Panc1 (cell line): Measurements from ENCODE around the gene IDH2. TPM values are rescaled to one million over a fixed set of nuclear protein-coding genes. Genes with fewer than 3 reads are reported as not detected.

ENCODE experiments used
- ATAC-seq: fragments of 200-7000 bp; cut with Tn5 transposase; 2 replicates; pipeline ENCODE4 v1.9.1; 2020; ENCODE audit warnings: mild to moderate bottlenecking, moderate library complexity
- BruUV-seq: library from RNA; stranded (reverse); fragments of 400-500 nt; replicated peaks from 2 replicates; lab custom pipeline; 2021; lab: Mats Ljungman, UMichigan
- CTCF ChIA-PET: fragments of 300-600 bp; sonication (Branson Sonifier 250); formaldehyde crosslinking; loops from one replicate; lab custom pipeline; 2022; ENCODE audit warnings: antibody characterized with exemption; lab: Charles Lee
- POLR2A ChIA-PET: fragments of 300-600 bp; sonication (Branson Sonifier 250); formaldehyde crosslinking; loops from one replicate; lab custom pipeline; 2022; ENCODE audit warnings: antibody characterized with exemption; lab: Charles Lee
- DNase-seq: peaks from one replicate; pipeline ENCODE4 v3.0.0-alpha.2; 2010; ENCODE audit warnings: low read depth, low spot score
- H3K27ac ChIP-seq: 2 replicates; pipeline ENCODE4 v1.5.1; 2011; ENCODE audit warnings: mild to moderate bottlenecking, low read length, inconsistent platforms
- H3K27me3 ChIP-seq: fragments of 200-500 bp; sonication (Bioruptor generic); 2 replicates; pipeline ENCODE4 v1.6.0; 2014; ENCODE audit warnings: low read length, inconsistent platforms; ENCODE audit not compliant: control insufficient read depth, insufficient read depth
- H3K36me3 ChIP-seq: fragments of 200-500 bp; sonication (Bioruptor generic); 2 replicates; pipeline ENCODE4 v1.5.1; 2014; ENCODE audit warnings: inconsistent platforms, mild to moderate bottlenecking, low read length, moderate library complexity; ENCODE audit not compliant: control insufficient read depth, insufficient read depth
- H3K4me1 ChIP-seq: 2 replicates; pipeline ENCODE4 v1.5.1; 2011; ENCODE audit warnings: inconsistent platforms, mild to moderate bottlenecking, low read length, moderate library complexity; ENCODE audit not compliant: control insufficient read depth, insufficient read depth
- H3K4me3 ChIP-seq, 2 experiments: 2 replicates each; pipeline ENCODE4 v1.5.1; 2011 to 2012; ENCODE audit warnings: low read depth in 2 of 2, low read length in 2 of 2, mild to moderate bottlenecking in 2 of 2, inconsistent platforms in 1 of 2, moderate library complexity in 1 of 2
- H3K9me3 ChIP-seq: fragments of 200-500 bp; sonication (Bioruptor generic); 2 replicates; pipeline ENCODE4 v1.5.1; 2014; ENCODE audit warnings: low read depth, mild to moderate bottlenecking, inconsistent platforms, low read length, moderate library complexity; ENCODE audit not compliant: control insufficient read depth, insufficient read depth
- POLR2AphosphoS5 ChIP-seq: IDR thresholded peaks from 2 replicates; pipeline ENCODE4 v1.6.1; 2012; ENCODE audit warnings: mild to moderate bottlenecking, low read depth, low read length, moderate library complexity
- SIN3A ChIP-seq: IDR thresholded peaks from 2 replicates; pipeline ENCODE4 v1.6.1; 2012; ENCODE audit warnings: low read depth, mild to moderate bottlenecking, low read length, moderate library complexity, borderline replicate concordance; ENCODE audit not compliant: insufficient read depth
- TCF7L2 ChIP-seq: IDR thresholded peaks from 2 replicates; pipeline ENCODE4 v1.6.1; 2011; ENCODE audit warnings: mild to moderate bottlenecking, low read depth, low read length, inconsistent platforms
- in situ Hi-C: cut with HindIII; loops from 2 replicates; pipeline ENCODE4 v1.10.0; 2016; ENCODE audit warnings: low sequenced_read_pairs, low pct_unique_long_range_greater_than_20kb
- intact Hi-C: fragments of 100-400 bp; cut with micrococcal nuclease; formaldehyde crosslinking; loops from one replicate; pipeline ENCODE4 v1.10.0; 2022; ENCODE audit not compliant: unreplicated experiment
- total RNA-seq: library from RNA; stranded (reverse); gene quantifications from one replicate; pipeline ENCODE4 v1.2.1, GENCODE V29; 2021; ENCODE audit not compliant: unreplicated experiment
- TF ChIP-seq, protein P1 (sequence below): fragments of 450-650 bp; IDR thresholded peaks from 2 replicates; pipeline ENCODE4 v1.5.1; 2017; ENCODE audit warnings: mild to moderate bottlenecking
- TF ChIP-seq, protein P2 (sequence below), 2 experiments: IDR thresholded peaks; 2 replicates each; pipeline ENCODE4 v1.6.1; 2011 to 2012; ENCODE audit warnings: low read depth in 2 of 2, control low read depth in 1 of 2, low read length in 1 of 2, mild to moderate bottlenecking in 1 of 2, moderate library complexity in 1 of 2; ENCODE audit not compliant: insufficient read depth in 1 of 2

Gene IDH2
- total RNA-seq, 1 experiment from 2014 or later: 197 TPM

DNA sequence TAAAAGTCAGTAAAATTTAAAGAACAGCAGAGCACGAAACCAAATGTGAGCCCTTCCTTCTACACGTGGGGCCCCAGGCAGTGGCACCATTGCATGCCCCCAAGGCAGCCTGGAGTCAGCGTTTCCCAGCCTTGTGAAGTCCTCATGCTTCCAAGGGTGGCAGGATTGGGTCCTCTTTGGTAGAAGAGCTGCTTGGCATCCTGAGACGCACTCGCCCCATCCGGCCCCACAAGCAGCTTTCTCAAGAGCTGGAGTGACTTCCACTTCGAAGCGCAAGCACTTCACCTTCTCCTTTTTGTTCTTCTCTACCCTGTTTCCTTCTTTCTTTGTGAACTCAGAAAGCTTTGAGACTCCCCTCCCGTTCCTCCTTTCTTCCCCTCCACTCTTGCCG, 66.4 kb downstream of the IDH2 start:
- Histone ChIP-seq H3K27me3 (no peaks in the 10 kb centered on the region), H3K4me1 (peaks cover 24% of the 10 kb centered on the region), H3K36me3 (no peaks in the 10 kb centered on the region), H3K9me3 (no peaks in the 10 kb centered on the region), H3K27ac (no peak overlapping the region), H3K4me3 (no peak overlapping the region)
- no peak for ATAC-seq
- CTCF ChIA-PET: no interaction called here
- no peak for DNase-seq
- in situ Hi-C loops: no loop called here
- TF ChIP-seq SIN3A: no peak
- TF ChIP-seq, protein P1, sequence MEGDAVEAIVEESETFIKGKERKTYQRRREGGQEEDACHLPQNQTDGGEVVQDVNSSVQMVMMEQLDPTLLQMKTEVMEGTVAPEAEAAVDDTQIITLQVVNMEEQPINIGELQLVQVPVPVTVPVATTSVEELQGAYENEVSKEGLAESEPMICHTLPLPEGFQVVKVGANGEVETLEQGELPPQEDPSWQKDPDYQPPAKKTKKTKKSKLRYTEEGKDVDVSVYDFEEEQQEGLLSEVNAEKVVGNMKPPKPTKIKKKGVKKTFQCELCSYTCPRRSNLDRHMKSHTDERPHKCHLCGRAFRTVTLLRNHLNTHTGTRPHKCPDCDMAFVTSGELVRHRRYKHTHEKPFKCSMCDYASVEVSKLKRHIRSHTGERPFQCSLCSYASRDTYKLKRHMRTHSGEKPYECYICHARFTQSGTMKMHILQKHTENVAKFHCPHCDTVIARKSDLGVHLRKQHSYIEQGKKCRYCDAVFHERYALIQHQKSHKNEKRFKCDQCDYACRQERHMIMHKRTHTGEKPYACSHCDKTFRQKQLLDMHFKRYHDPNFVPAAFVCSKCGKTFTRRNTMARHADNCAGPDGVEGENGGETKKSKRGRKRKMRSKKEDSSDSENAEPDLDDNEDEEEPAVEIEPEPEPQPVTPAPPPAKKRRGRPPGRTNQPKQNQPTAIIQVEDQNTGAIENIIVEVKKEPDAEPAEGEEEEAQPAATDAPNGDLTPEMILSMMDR: no peak
- TF ChIP-seq TCF7L2: no peak
- TF ChIP-seq, protein P2, sequence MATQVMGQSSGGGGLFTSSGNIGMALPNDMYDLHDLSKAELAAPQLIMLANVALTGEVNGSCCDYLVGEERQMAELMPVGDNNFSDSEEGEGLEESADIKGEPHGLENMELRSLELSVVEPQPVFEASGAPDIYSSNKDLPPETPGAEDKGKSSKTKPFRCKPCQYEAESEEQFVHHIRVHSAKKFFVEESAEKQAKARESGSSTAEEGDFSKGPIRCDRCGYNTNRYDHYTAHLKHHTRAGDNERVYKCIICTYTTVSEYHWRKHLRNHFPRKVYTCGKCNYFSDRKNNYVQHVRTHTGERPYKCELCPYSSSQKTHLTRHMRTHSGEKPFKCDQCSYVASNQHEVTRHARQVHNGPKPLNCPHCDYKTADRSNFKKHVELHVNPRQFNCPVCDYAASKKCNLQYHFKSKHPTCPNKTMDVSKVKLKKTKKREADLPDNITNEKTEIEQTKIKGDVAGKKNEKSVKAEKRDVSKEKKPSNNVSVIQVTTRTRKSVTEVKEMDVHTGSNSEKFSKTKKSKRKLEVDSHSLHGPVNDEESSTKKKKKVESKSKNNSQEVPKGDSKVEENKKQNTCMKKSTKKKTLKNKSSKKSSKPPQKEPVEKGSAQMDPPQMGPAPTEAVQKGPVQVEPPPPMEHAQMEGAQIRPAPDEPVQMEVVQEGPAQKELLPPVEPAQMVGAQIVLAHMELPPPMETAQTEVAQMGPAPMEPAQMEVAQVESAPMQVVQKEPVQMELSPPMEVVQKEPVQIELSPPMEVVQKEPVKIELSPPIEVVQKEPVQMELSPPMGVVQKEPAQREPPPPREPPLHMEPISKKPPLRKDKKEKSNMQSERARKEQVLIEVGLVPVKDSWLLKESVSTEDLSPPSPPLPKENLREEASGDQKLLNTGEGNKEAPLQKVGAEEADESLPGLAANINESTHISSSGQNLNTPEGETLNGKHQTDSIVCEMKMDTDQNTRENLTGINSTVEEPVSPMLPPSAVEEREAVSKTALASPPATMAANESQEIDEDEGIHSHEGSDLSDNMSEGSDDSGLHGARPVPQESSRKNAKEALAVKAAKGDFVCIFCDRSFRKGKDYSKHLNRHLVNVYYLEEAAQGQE (IDR thresholded peaks at IDR 0.05; ENCODE audit: insufficient read depth in 1 of 2, low read depth in 2 of 2, low read length in 1 of 2): no peak
- TF ChIP-seq POLR2AphosphoS5: no peak
- intact Hi-C loops: no loop called here
- no TSS peak for BruUV-seq
- POLR2A ChIA-PET: interaction anchor here (0.6 to 0.8 kb wide), 2 partner anchors 9 to 178 kb away, joined by 6 to 8 read pairs; no protein-coding TSS in a partner anchor

DNA sequence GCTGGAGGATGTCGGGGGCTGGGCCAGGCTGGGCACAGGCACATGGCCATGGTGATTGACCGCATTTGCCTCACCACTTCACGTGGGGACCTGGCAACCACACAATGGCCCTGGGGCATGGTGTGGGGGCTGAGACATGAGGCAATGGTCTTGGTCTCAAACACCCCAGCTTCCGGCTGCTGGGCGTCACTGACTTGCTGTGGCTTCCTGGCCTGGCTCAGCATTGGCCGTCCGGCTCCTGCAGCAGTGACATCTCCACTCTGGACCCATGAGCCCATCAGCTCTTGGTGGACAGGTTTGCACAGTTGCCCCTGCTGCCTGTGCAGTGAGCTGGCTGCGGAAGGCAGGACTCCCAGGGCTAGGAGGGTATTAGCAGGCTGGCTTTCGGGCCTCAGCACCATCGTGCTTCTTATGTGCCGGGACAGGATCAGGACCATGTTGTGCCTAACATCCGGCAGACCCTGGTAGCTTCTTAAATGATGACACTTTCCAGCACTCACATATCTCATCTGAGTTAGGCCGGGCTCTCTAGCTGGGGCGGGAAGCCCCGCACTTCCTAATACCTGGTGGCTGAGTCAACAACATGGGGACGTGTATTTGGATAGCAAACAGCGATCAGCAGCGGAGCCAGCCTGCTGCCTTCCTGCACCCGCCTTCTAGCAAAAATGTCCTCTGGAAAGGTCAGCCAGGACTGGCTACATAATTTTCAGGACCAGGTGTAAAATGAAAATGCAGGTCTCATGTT, 67.0 kb downstream of the IDH2 start:
- ChIA-PET POLR2A (interaction anchor here (0.6 to 0.8 kb wide), 2 partner anchors 9 to 179 kb away, joined by 6 to 8 read pairs; no protein-coding TSS in a partner anchor), CTCF (no interaction called here)
- BruUV-seq: no TSS peak
- ATAC-seq (peak; percentile 59; the same call in 1 of the 2 replicates), DNase-seq (no peak)
- no peak overlapping the region for H3K4me3 ChIP-seq
- in situ Hi-C loops: no loop called here
- H3K27ac ChIP-seq: peak overlapping the region; percentile 51
- peaks cover 24% of the 10 kb centered on the region for H3K4me1 ChIP-seq
- TF ChIP-seq, protein P1: no peak
- TF ChIP-seq TCF7L2 (no peak), POLR2AphosphoS5 (no peak), SIN3A (no peak)
- TF ChIP-seq, protein P2 (IDR thresholded peaks at IDR 0.05; ENCODE audit: insufficient read depth in 1 of 2, low read depth in 2 of 2, low read length in 1 of 2): no peak
- H3K27me3 ChIP-seq: no peaks in the 10 kb centered on the region
- intact Hi-C loops: no loop called here
- no peaks in the 10 kb centered on the region for H3K9me3 ChIP-seq
- H3K36me3 ChIP-seq: no peaks in the 10 kb centered on the region
